CD4-positive, alpha-beta T cell treated with Interferon alpha-2 for 1 hour (primary cell): ENCODE data around the gene HTR7.
A peak's percentile ranks its signal among the peaks of the same experiment; 100 is the strongest.

Experiments
- DNase-seq, 2 donors: peaks; one replicate each; pipeline ENCODE4 v3.0.0-alpha.2; 2020 to 2022

HTR7 gene

GRCh38 chr10:90857635-90858460, at the start of gene HTR7:
HTR7 (minus strand) TSS chr10:90858039; CDS start chr10:90857671, 368 bp downstream.
- peak; percentile 56 to 68 for DNase-seq

GRCh38 chr10:90906596-90906995, 48.8 kb upstream of the HTR7 start:
- DNase-seq: no peak

GRCh38 chr10:90905925-90906324, 48.1 kb upstream of the HTR7 start:
- DNase-seq: no peak

GRCh38 chr10:90896916-90897315, 39.1 kb upstream of the HTR7 start:
- peak in 1 of 2 donors; percentile 9 for DNase-seq

- DNase-seq: no peak
These were observed 35.4 kb upstream of the HTR7 start for GRCh38 chr10:90893190-90893589.

- DNase-seq: no peak
These were observed 32.5 kb upstream of the HTR7 start for GRCh38 chr10:90890347-90890746.

GRCh38 chr10:90889636-90890035, 31.8 kb upstream of the HTR7 start:
- DNase-seq: no peak

- no peak for DNase-seq
These were observed 30.5 kb upstream of the HTR7 start for GRCh38 chr10:90888387-90888786.

- DNase-seq: no peak
These were observed 29.7 kb upstream of the HTR7 start for GRCh38 chr10:90887555-90887954.

- DNase-seq: no peak
These were observed 27.3 kb upstream of the HTR7 start for GRCh38 chr10:90885176-90885575.

- no peak for DNase-seq
These were observed 26.6 kb upstream of the HTR7 start for GRCh38 chr10:90884431-90884830.

GRCh38 chr10:90880059-90880719, 22.4 kb upstream of the HTR7 start:
- DNase-seq: peak in 1 of 2 donors; percentile 58

- no peak for DNase-seq
These were observed 21.2 kb upstream of the HTR7 start for GRCh38 chr10:90879062-90879461.

- DNase-seq: no peak
These were observed 14.8 kb upstream of the HTR7 start for GRCh38 chr10:90872648-90873020.

- peak; percentile 79 to 85 for DNase-seq
These were observed 14.2 kb upstream of the HTR7 start, which contains the start of gene RPP30 for GRCh38 chr10:90871766-90872647. RPP30 (plus strand) TSS chr10:90871974; CDS start chr10:90871987, 13 bp downstream.

- DNase-seq: peak; percentile 48 to 65
These were observed 13.5 kb upstream of the HTR7 start for GRCh38 chr10:90871279-90871765.

GRCh38 chr10:90866050-90866598, 8.3 kb upstream of the HTR7 start:
- DNase-seq: no peak

- no peak for DNase-seq
These were observed 7.6 kb upstream of the HTR7 start for GRCh38 chr10:90865401-90865800.

- peak in 1 of 2 donors; percentile 27 for DNase-seq
These were observed 5.2 kb upstream of the HTR7 start for GRCh38 chr10:90862908-90863514.

- no peak for DNase-seq
These were observed 3.0 kb upstream of the HTR7 start for GRCh38 chr10:90860790-90861189.

- DNase-seq: no peak
These were observed 1.5 kb upstream of the HTR7 start for GRCh38 chr10:90859321-90859751.

- no peak for DNase-seq
These were observed 676 bp upstream of the HTR7 start for GRCh38 chr10:90858461-90858968.
